Nephron progenitor cell (in vitro differentiated cells): ENCODE results near the gene PLXDC1.

Experiments used
- DNase-seq: peaks from one replicate; pipeline ENCODE4 v3.0.0; 2021
- H3K27ac Mint-ChIP-seq: 2 replicates; pipeline ENCODE4 v1.8.0; 2021; ENCODE audit warnings: mild to moderate bottlenecking, moderate library complexity, mixed read lengths
- H3K27me3 Mint-ChIP-seq: 2 replicates; pipeline ENCODE4 v1.8.0; 2021; ENCODE audit warnings: mild to moderate bottlenecking, low read depth, mixed read lengths; ENCODE audit not compliant: poor library complexity
- H3K36me3 Mint-ChIP-seq: 2 replicates; pipeline ENCODE4 v1.8.0; 2021; ENCODE audit warnings: low read depth, mixed read lengths
- H3K4me1 Mint-ChIP-seq: 2 replicates; pipeline ENCODE4 v1.8.0; 2021; ENCODE audit warnings: mixed read lengths
- H3K4me3 Mint-ChIP-seq: 2 replicates; pipeline ENCODE4 v1.8.0; 2021; ENCODE audit warnings: mild to moderate bottlenecking, moderate library complexity, mixed read lengths
- H3K9me3 Mint-ChIP-seq: 2 replicates; pipeline ENCODE4 v1.8.0; 2021; ENCODE audit warnings: mild to moderate bottlenecking, moderate library complexity, mixed read lengths
- CTCF ChIP-seq: fragments of 200-600 bp; sonication (generic); IDR thresholded peaks from 2 replicates; pipeline ENCODE4 v1.5.0; 2021; ENCODE audit warnings: antibody characterized with exemption

PLXDC1 gene

GRCh38 chr17:39150104-39150634 lies 1.3 kb downstream of the PLXDC1 start:
- H3K9me3 Mint-ChIP-seq, result peaks cover 10% of the 10 kb centered on the region
- no peak for DNase-seq
- no peak for TF ChIP-seq CTCF
- peak overlapping the region; percentile 80 for H3K4me3 Mint-ChIP-seq
- peaks cover 73% of the 10 kb centered on the region for H3K27me3 Mint-ChIP-seq
- peaks cover 20% of the 10 kb centered on the region for H3K4me1 Mint-ChIP-seq
- no peaks in the 10 kb centered on the region for H3K36me3 Mint-ChIP-seq
- H3K27ac Mint-ChIP-seq, result no peak overlapping the region

GRCh38 chr17:39147221-39148185 lies 3.9 kb downstream of the PLXDC1 start:
- Mint-ChIP-seq H3K4me3 (no peak overlapping the region), H3K27ac (no peak overlapping the region), H3K4me1 (peaks cover 9% of the 10 kb centered on the region), H3K36me3 (no peaks in the 10 kb centered on the region), H3K9me3 (no peaks in the 10 kb centered on the region), H3K27me3 (peaks cover 55% of the 10 kb centered on the region)
- no peak for DNase-seq
- TF ChIP-seq CTCF, result no peak

GRCh38 chr17:39146273-39146672 lies 5.2 kb downstream of the PLXDC1 start:
- Mint-ChIP-seq H3K36me3 (no peaks in the 10 kb centered on the region), H3K4me3 (no peak overlapping the region), H3K9me3 (peaks cover 4% of the 10 kb centered on the region), H3K27me3 (peaks cover 45% of the 10 kb centered on the region), H3K27ac (no peak overlapping the region), H3K4me1 (no peaks in the 10 kb centered on the region)
- TF ChIP-seq CTCF, result no peak
- DNase-seq, result no peak

- peaks cover 7% of the 10 kb centered on the region for H3K9me3 Mint-ChIP-seq
- no peak for TF ChIP-seq CTCF
- peaks cover 34% of the 10 kb centered on the region for H3K27me3 Mint-ChIP-seq
- no peaks in the 10 kb centered on the region for H3K36me3 Mint-ChIP-seq
- H3K4me3 Mint-ChIP-seq, result no peak overlapping the region
- no peaks in the 10 kb centered on the region for H3K4me1 Mint-ChIP-seq
- no peak for DNase-seq
- no peak overlapping the region for H3K27ac Mint-ChIP-seq
Observed at GRCh38 chr17:39145143-39145542, 6.3 kb downstream of the PLXDC1 start.

- DNase-seq, result no peak
- Mint-ChIP-seq H3K27ac (no peak overlapping the region), H3K27me3 (peaks cover 27% of the 10 kb centered on the region)
Observed at GRCh38 chr17:39144416-39144840, 7.0 kb downstream of the PLXDC1 start.

More at GRCh38 chr17:39144416-39144840, 7.0 kb downstream of the PLXDC1 start:
- Mint-ChIP-seq H3K36me3 (no peaks in the 10 kb centered on the region), H3K4me3 (no peak overlapping the region), H3K4me1 (no peaks in the 10 kb centered on the region), H3K9me3 (peaks cover 7% of the 10 kb centered on the region)
- no peak for TF ChIP-seq CTCF
